GM06990 (cell line): ENCODE results near the gene PCNX3.

Source experiments
- DNase-seq: peaks from one replicate; pipeline ENCODE4 v3.0.0-alpha.2; 2011; ENCODE audit not compliant: insufficient read length; ENCODE audit errors: extremely low read depth
- H3K27me3 ChIP-seq: replicated peaks from 2 replicates; pipeline ENCODE4 v1.6.0; 2011; ENCODE audit warnings: low read length; ENCODE audit not compliant: control insufficient read depth, insufficient read depth
- H3K36me3 ChIP-seq: 2 replicates; pipeline ENCODE4 v1.5.1; 2011; ENCODE audit warnings: low read length; ENCODE audit not compliant: control insufficient read depth, insufficient read depth
- H3K4me3 ChIP-seq: replicated peaks from 2 replicates; pipeline ENCODE4 v1.5.1; 2011; ENCODE audit warnings: low read depth, mild to moderate bottlenecking, control low read depth, low read length
- CTCF ChIP-seq: IDR thresholded peaks from 2 replicates; pipeline ENCODE4 v1.5.1; 2011; ENCODE audit warnings: low read length, control low read depth, mild to moderate bottlenecking, inconsistent platforms; ENCODE audit not compliant: insufficient read depth, poor library complexity, severe bottlenecking

The PCNX3 gene

GRCh38 chr11:65579291-65579690 lies 36.3 kb upstream of the PCNX3 start:
- H3K4me3 ChIP-seq = no peak overlapping the region
- peaks cover 38% of the 10 kb centered on the region for H3K36me3 ChIP-seq
- no peaks in the 10 kb centered on the region for H3K27me3 ChIP-seq
- no peak for DNase-seq
- TF ChIP-seq CTCF = no peak

GRCh38 chr11:65580031-65580692 lies 35.4 kb upstream of the PCNX3 start:
- no peak for DNase-seq
- no peak for TF ChIP-seq CTCF
- Histone ChIP-seq H3K4me3 (no peak overlapping the region), H3K36me3 (peaks cover 39% of the 10 kb centered on the region), H3K27me3 (no peaks in the 10 kb centered on the region)

- peaks cover 42% of the 10 kb centered on the region for H3K36me3 ChIP-seq
- H3K4me3 ChIP-seq = no peak overlapping the region
- DNase-seq = no peak
- no peaks in the 10 kb centered on the region for H3K27me3 ChIP-seq
- TF ChIP-seq CTCF = no peak
Measured at GRCh38 chr11:65580756-65581155, 34.8 kb upstream of the PCNX3 start.

GRCh38 chr11:65581928-65582327 lies 33.6 kb upstream of the PCNX3 start:
- Histone ChIP-seq H3K4me3 (no peak overlapping the region), H3K36me3 (peaks cover 47% of the 10 kb centered on the region), H3K27me3 (no peaks in the 10 kb centered on the region)
- TF ChIP-seq CTCF = no peak
- DNase-seq = no peak

GRCh38 chr11:65583589-65583988 lies 32.0 kb upstream of the PCNX3 start:
- no peak for DNase-seq
- H3K27me3 ChIP-seq = no peaks in the 10 kb centered on the region
- TF ChIP-seq CTCF = no peak
- peaks cover 45% of the 10 kb centered on the region for H3K36me3 ChIP-seq
- H3K4me3 ChIP-seq = no peak overlapping the region

- no peak for DNase-seq
- TF ChIP-seq CTCF = no peak
- H3K36me3 ChIP-seq = peaks cover 45% of the 10 kb centered on the region
- no peak overlapping the region for H3K4me3 ChIP-seq
- H3K27me3 ChIP-seq = no peaks in the 10 kb centered on the region
Measured at GRCh38 chr11:65584106-65584505, 31.5 kb upstream of the PCNX3 start.
